Keratinocyte (primary cell): ENCODE data around the gene NXNL2.

ENCODE experiments used
- EZH2 ChIP-seq: IDR thresholded peaks from one replicate; pipeline ENCODE4 v1.6.1; 2012; ENCODE audit warnings: inconsistent platforms, mild to moderate bottlenecking, low read length, moderate library complexity
- TF ChIP-seq, protein P1 (sequence below), 3 experiments: IDR thresholded peaks in 1 of 3; conservative IDR thresholded peaks in 1 of 3; optimal IDR thresholded peaks in 1 of 3; 2 replicates in 2 of 3; 3 replicates in 1 of 3; pipeline versions ENCODE3 to v1.5.1; 2011; ENCODE audit warnings: low read length in 3 of 3, mild to moderate bottlenecking in 3 of 3, moderate library complexity in 2 of 3, control low read depth in 1 of 3, inconsistent platforms in 1 of 3; ENCODE audit not compliant: insufficient read depth in 2 of 3; ENCODE audit errors: extremely low read depth in 1 of 3

DNA sequence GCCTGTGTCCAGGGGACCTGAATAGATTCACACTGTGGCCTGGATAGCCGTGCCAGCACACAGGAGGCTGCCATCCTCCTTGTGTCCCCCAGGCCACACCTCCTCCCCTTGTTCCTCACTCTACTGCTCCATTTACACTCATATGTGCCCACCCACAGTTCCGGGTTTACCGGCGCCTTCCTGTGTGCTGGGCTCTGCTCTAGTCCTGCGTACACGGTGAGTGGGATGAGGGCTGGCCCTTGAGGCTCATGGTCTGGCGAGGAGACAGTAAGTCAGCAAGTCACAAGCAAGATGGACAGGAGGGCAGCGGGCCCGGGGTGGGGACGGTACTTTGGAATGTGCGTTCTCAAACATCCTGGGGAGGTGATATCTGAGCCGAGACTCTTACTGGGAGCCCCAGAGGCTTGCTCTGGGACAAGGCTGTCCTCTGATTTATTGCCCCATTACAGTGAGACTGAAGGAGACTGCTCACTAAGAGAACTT is 32.4 kb upstream of the NXNL2 start:
- TF ChIP-seq EZH2, result no peak
- TF ChIP-seq, protein P1, sequence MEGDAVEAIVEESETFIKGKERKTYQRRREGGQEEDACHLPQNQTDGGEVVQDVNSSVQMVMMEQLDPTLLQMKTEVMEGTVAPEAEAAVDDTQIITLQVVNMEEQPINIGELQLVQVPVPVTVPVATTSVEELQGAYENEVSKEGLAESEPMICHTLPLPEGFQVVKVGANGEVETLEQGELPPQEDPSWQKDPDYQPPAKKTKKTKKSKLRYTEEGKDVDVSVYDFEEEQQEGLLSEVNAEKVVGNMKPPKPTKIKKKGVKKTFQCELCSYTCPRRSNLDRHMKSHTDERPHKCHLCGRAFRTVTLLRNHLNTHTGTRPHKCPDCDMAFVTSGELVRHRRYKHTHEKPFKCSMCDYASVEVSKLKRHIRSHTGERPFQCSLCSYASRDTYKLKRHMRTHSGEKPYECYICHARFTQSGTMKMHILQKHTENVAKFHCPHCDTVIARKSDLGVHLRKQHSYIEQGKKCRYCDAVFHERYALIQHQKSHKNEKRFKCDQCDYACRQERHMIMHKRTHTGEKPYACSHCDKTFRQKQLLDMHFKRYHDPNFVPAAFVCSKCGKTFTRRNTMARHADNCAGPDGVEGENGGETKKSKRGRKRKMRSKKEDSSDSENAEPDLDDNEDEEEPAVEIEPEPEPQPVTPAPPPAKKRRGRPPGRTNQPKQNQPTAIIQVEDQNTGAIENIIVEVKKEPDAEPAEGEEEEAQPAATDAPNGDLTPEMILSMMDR (optimal IDR thresholded peaks at IDR 0.05 in 1 of 3, IDR thresholded peaks at IDR 0.05 in 1 of 3, conservative IDR thresholded peaks at IDR 0.05 in 1 of 3; ENCODE audit: extremely low read depth in 1 of 3, insufficient read depth in 2 of 3, low read length in 3 of 3), result no peak
